Small intestine (tissue), 7 donors: ENCODE data around the gene DYNLRB1. TPM values are rescaled to one million over a fixed set of nuclear protein-coding genes. Genes with fewer than 3 reads are reported as not detected.

Experiments used
- DNase-seq, 2 donors: peaks; one replicate each; pipeline versions ENCODE4 v3.0.0 to v3.0.0-alpha.2; 2013
- FAIRE-seq: peaks from 2 replicates; lab custom pipeline; 2012; peaks lifted over from hg19 to GRCh38; lab: Jason Lieb, UNC
- H3K27ac ChIP-seq, 3 donors: one replicate each; pipeline ENCODE4 v1.5.1; 2013; ENCODE audit warnings: low read length in 2 of 3, mild to moderate bottlenecking in 2 of 3, control low read depth in 1 of 3, inconsistent platforms in 1 of 3, low read depth in 1 of 3, moderate library complexity in 1 of 3
- H3K27me3 ChIP-seq, 3 donors: one replicate each; pipeline ENCODE4 v1.6.1; 2013; ENCODE audit warnings: low read length in 3 of 3, inconsistent platforms in 1 of 3; ENCODE audit not compliant: control insufficient read depth in 3 of 3, insufficient read depth in 3 of 3
- H3K36me3 ChIP-seq, 3 donors: one replicate each; pipeline ENCODE4 v1.6.1; 2013; ENCODE audit warnings: low read length in 3 of 3, inconsistent platforms in 1 of 3, low read depth in 1 of 3, mild to moderate bottlenecking in 1 of 3, moderate library complexity in 1 of 3; ENCODE audit not compliant: control insufficient read depth in 3 of 3, insufficient read depth in 2 of 3
- H3K4me1 ChIP-seq, 3 donors: one replicate each; pipeline ENCODE4 v1.6.1; 2013; ENCODE audit warnings: low read length in 2 of 3, inconsistent platforms in 1 of 3, low read depth in 1 of 3, mild to moderate bottlenecking in 1 of 3, moderate library complexity in 1 of 3; ENCODE audit not compliant: control insufficient read depth in 3 of 3, insufficient read depth in 2 of 3
- H3K4me3 ChIP-seq, 3 donors: one replicate each; pipeline ENCODE4 v1.5.1; 2013; ENCODE audit warnings: low read length in 3 of 3, control low read depth in 1 of 3, inconsistent platforms in 1 of 3, low read depth in 1 of 3, mild to moderate bottlenecking in 1 of 3, moderate library complexity in 1 of 3
- H3K9me3 ChIP-seq, 2 donors: one replicate each; pipeline ENCODE4 v1.6.1; 2013; ENCODE audit warnings: low read depth in 1 of 2, low read length in 1 of 2; ENCODE audit not compliant: control insufficient read depth in 2 of 2, insufficient read depth in 1 of 2
- WGBS, 3 donors: extraction: QIAGEN DNeasy Blood & Tissue Kit; methylation state at CpG; one replicate each; pipeline ENCODE4 v1.1.7; 2013; 5-methylcytosine and 5-hydroxymethylcytosine counted together
- polyA plus RNA-seq, 4 donors: library from polyadenylated mRNA; stranded (reverse) in 3 of 4; unstranded in 1 of 4; fragments of 200-250 nt in 3 of 4; fragments of 120-200 nt in 1 of 4; gene quantifications; one replicate each; pipeline versions ENCODE4 v1.2.1 to v1.2.3, GENCODE V29; 2013
- donor health status: healthy with polysubstance abuse.
- donor health status: control.
- donor health status: control.
- donor health status: Bipolar disorder and iron deficiency.
- donor health status: healthy.

The DYNLRB1 gene
- polyA plus RNA-seq, 4 donors, result 147 to 306 (median 213) TPM

GRCh38 chr20:34567892-34568865 lies 52.0 kb downstream of the DYNLRB1 start:
- H3K27me3 ChIP-seq, result no peaks in the 10 kb centered on the region
- H3K4me1 ChIP-seq, result no peaks in the 10 kb centered on the region
- peaks cover 0 to 55% (median 0%) of the 10 kb centered on the region in 3 donors for H3K36me3 ChIP-seq
- H3K27ac ChIP-seq, result no peak overlapping the region
- H3K9me3 ChIP-seq, result no peaks in the 10 kb centered on the region
- no peak overlapping the region for H3K4me3 ChIP-seq
- FAIRE-seq, result no peak
- WGBS, 3 donors, result 92 to 95% (median 93%) methylated on average over 15 of the region's 15 CpGs
- DNase-seq, result no peak

DNA sequence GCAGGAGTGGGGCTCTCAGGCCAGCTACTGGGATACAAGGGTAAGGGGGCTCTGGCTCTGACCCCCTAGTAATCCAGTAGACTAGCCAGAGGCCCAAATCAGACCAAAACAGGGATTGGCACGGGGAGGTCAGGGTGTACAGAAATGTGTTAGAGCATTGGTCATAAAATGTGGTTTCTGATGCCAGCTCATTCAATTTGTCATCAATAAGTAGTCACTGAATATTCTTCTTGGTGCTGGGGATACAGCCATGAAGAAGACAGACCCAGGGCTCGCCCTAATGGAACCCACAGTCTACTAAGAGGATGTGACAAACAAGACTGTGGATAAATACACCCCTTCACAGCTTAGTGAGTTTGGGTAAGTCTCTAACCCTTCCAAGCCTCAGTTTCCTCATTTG lies 53.4 kb downstream of the DYNLRB1 start:
- FAIRE-seq (no peak), DNase-seq (no peak)
- no peaks in the 10 kb centered on the region for H3K9me3 ChIP-seq
- H3K27me3 ChIP-seq, result no peaks in the 10 kb centered on the region
- H3K27ac ChIP-seq, result no peak overlapping the region
- H3K4me3 ChIP-seq, result no peak overlapping the region
- peaks cover 2 to 68% (median 5%) of the 10 kb centered on the region in 3 donors for H3K36me3 ChIP-seq
- WGBS, 3 donors, result 93 to 97% (median 93%) methylated on average over 2 of the region's 2 CpGs
- H3K4me1 ChIP-seq, result no peaks in the 10 kb centered on the region

- FAIRE-seq, result no peak
- Histone ChIP-seq H3K27ac (no peak overlapping the region), H3K27me3 (no peaks in the 10 kb centered on the region), H3K4me3 (no peak overlapping the region), H3K36me3 (peaks cover 5 to 72% (median 5%) of the 10 kb centered on the region in 3 donors), H3K4me1 (no peaks in the 10 kb centered on the region), H3K9me3 (no peaks in the 10 kb centered on the region)
- WGBS, 3 donors, result 45 to 68% (median 58%) methylated on average over 3 of the region's 3 CpGs
- DNase-seq, result no peak
Observed at GRCh38 chr20:34570859-34571306, 54.7 kb downstream of the DYNLRB1 start.

DNA sequence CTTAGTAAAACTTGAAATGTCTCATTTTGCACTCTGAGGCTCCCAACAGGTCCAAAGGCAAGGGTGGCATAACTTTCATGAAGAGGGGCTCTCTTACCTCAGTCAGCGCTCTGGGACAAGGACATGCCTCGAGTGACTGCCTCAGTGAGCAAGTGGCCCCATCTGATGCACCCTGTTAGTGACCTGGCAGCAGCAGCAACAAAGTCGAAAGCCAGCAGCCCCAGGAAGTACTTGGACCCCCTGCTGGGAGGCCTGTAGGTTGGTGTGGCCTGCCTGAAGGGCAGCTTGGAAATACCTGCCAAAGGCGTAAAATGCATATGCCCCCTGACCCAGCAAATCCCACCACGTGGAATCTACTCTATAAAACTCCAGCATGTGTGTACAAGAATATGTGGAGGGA lies 55.5 kb downstream of the DYNLRB1 start:
- Histone ChIP-seq H3K9me3 (no peaks in the 10 kb centered on the region), H3K4me1 (no peaks in the 10 kb centered on the region), H3K27ac (no peak overlapping the region), H3K27me3 (no peaks in the 10 kb centered on the region), H3K36me3 (peaks cover 5 to 65% (median 5%) of the 10 kb centered on the region in 3 donors), H3K4me3 (no peak overlapping the region)
- 91 to 94% (median 92%) methylated on average over 5 of the region's 5 CpGs for WGBS, 3 donors
- DNase-seq, result no peak
- no peak for FAIRE-seq

DNA sequence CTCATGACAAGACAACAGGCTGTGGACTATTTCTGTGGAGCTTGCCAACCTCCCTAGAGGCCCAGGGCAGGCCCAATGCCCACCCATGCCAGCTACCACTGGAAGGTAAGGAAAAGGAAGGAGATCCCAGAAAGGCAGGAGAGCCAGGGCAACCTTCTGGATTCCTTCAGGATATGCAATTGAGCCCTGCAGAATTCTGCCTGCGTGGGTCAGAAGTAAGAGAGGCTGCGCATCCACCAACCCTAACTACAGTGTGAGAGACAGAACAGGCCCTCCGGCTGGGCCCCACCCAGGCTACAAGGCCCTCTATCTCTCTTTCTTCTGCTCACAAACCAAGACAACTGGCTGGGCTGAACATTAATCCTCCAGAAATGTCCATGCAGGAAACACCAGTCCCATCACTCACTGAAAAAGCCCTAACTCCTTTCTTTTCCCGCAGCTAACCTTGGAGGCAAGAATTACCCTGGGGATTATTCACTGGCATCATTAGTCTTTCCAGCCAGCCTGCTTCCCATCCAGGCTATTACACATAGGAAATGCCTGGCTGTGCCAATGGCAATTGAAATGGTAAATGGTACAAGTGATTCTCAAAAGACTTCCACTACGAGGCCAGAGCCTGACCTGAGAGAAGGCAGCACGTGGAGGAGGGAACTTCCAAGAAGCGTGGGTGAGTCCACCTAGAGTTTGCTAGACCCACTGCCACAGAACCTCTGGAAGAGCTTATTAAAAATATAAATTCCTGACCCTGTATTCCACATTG lies 57.5 kb downstream of the DYNLRB1 start:
- FAIRE-seq, result no peak
- Histone ChIP-seq H3K9me3 (no peaks in the 10 kb centered on the region), H3K27ac (no peak overlapping the region), H3K27me3 (no peaks in the 10 kb centered on the region), H3K36me3 (peaks cover 5 to 50% (median 5%) of the 10 kb centered on the region in 3 donors), H3K4me1 (no peaks in the 10 kb centered on the region), H3K4me3 (no peak overlapping the region)
- WGBS, 3 donors, result 93 to 96% (median 95%) methylated on average over 7 of the region's 7 CpGs
- DNase-seq, result no peak

- peaks cover 5 to 45% (median 5%) of the 10 kb centered on the region in 3 donors for H3K36me3 ChIP-seq
- peaks cover 0 to 3% (median 0%) of the 10 kb centered on the region in 3 donors for H3K4me1 ChIP-seq
- 98 to 99% (median 99%) methylated on average over 5 of the region's 5 CpGs for WGBS, 3 donors
- no peak for FAIRE-seq
- H3K27ac ChIP-seq, result no peak overlapping the region
- DNase-seq, result no peak
- no peaks in the 10 kb centered on the region for H3K27me3 ChIP-seq
- H3K9me3 ChIP-seq, result no peaks in the 10 kb centered on the region
- H3K4me3 ChIP-seq, result no peak overlapping the region
Observed at GRCh38 chr20:34574426-34574825, 58.2 kb downstream of the DYNLRB1 start.

- FAIRE-seq, result no peak
- WGBS, 3 donors, result 85 to 90% (median 90%) methylated on average over 6 of the region's 6 CpGs
Observed at GRCh38 chr20:34574861-34575260, 58.6 kb downstream of the DYNLRB1 start.

DNA sequence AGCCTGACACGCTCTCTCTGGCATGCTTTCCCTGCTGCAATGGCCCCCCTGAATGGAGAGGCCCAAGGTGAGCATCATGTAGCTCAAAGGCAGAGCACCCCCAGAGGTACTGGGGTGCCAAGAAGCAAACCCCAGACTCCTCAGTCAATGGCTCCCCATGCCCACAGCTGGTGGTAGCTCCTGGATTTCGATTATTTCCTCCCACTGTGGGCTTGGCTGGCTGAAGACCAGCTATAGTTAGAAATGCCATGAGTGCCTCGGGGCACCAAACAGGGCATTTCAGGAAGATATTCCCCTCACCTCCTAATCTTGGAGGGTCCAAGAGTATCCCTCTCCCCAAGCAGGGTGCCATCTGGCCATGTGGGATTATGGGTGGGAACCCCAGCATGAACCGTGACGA lies 59.0 kb downstream of the DYNLRB1 start:
- peaks cover 5 to 47% (median 5%) of the 10 kb centered on the region in 3 donors for H3K36me3 ChIP-seq
- 94 to 97% (median 95%) methylated on average over 5 of the region's 5 CpGs for WGBS, 3 donors
- FAIRE-seq, result no peak

More at GRCh38 chr20:34574861-34575260, 58.6 kb downstream of the DYNLRB1 start:
- Histone ChIP-seq H3K9me3 (no peaks in the 10 kb centered on the region), H3K36me3 (peaks cover 5 to 43% (median 5%) of the 10 kb centered on the region in 3 donors), H3K27me3 (no peaks in the 10 kb centered on the region), H3K4me3 (no peak overlapping the region), H3K4me1 (peaks cover 0 to 3% (median 0%) of the 10 kb centered on the region in 3 donors), H3K27ac (no peak overlapping the region)
- DNase-seq, result no peak

More for the DNA sequence above, 59.0 kb downstream of the DYNLRB1 start:
- Histone ChIP-seq H3K4me1 (peaks cover 0 to 3% (median 0%) of the 10 kb centered on the region in 3 donors), H3K27me3 (no peaks in the 10 kb centered on the region), H3K9me3 (no peaks in the 10 kb centered on the region), H3K4me3 (no peak overlapping the region), H3K27ac (no peak overlapping the region)
- DNase-seq, result no peak
